Fibroblast of lung (primary cell): ENCODE data around the gene SLC22A7.

Experiments used
- EZH2 ChIP-seq: IDR thresholded peaks from 2 replicates; pipeline ENCODE4 v1.5.1; 2012; ENCODE audit warnings: low read length, control low read depth, mild to moderate bottlenecking; ENCODE audit errors: missing control alignments
- TF ChIP-seq, protein P1 (sequence below), 2 donors: IDR thresholded peaks in 1 of 2; conservative IDR thresholded peaks in 1 of 2; 1 replicate in 1 of 2; 2 replicates in 1 of 2; pipeline ENCODE4 v1.5.1; 2011 to 2012; ENCODE audit warnings: low read length in 2 of 2, control low read depth in 1 of 2, inconsistent platforms in 1 of 2, low read depth in 1 of 2, mild to moderate bottlenecking in 1 of 2

DNA sequence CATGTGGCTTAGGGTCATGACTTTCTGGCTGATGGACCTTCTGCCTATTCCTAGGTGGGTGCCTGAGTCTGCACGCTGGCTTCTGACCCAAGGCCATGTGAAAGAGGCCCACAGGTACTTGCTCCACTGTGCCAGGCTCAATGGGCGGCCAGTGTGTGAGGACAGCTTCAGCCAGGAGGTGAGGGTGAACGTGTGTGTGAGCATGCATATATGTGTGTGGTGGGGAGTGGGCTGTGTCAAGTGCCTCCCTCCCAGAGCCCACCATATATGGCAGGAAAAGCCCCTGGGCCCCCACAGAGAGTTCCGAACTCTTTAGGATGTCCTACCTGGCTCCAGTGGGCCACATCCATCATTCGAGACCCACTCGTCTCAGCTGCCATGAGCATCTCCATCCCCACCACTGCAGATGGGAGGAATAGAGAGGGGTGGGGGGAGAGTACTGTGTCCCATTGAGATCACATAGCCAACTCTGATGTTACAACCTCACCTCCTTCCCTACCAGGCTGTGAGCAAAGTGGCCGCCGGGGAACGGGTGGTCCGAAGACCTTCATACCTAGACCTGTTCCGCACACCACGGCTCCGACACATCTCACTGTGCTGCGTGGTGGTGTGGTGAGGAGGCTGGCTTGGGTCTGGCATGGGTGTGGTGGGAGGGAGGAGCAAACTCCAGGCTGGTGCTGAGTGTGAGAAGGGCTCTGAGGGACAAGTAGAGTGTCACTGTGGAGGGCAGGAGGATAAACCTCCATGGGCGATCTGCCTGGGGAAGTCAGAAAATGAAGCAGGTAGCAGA lies 3.2 kb downstream of the SLC22A7 start:
- TF ChIP-seq, protein P1, sequence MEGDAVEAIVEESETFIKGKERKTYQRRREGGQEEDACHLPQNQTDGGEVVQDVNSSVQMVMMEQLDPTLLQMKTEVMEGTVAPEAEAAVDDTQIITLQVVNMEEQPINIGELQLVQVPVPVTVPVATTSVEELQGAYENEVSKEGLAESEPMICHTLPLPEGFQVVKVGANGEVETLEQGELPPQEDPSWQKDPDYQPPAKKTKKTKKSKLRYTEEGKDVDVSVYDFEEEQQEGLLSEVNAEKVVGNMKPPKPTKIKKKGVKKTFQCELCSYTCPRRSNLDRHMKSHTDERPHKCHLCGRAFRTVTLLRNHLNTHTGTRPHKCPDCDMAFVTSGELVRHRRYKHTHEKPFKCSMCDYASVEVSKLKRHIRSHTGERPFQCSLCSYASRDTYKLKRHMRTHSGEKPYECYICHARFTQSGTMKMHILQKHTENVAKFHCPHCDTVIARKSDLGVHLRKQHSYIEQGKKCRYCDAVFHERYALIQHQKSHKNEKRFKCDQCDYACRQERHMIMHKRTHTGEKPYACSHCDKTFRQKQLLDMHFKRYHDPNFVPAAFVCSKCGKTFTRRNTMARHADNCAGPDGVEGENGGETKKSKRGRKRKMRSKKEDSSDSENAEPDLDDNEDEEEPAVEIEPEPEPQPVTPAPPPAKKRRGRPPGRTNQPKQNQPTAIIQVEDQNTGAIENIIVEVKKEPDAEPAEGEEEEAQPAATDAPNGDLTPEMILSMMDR (conservative IDR thresholded peaks at IDR 0.05 in 1 of 2, IDR thresholded peaks at IDR 0.05 in 1 of 2; ENCODE audit: low read depth in 1 of 2, low read length in 2 of 2), result no peak
- no peak for TF ChIP-seq EZH2
